SW480 (cell line): ENCODE data around the gene LGALS4.
"Not testable (repeated sequence)": the region's sequence is repeated elsewhere in the genome, so short reads cannot be mapped to it uniquely, and the experiment has no call there.

Experiments
- DNase-seq: peaks from one replicate; pipeline ENCODE4 v3.0.0-alpha.2; 2016; ENCODE audit warnings: low spot score

LGALS4 gene

GRCh38 chr19:38812841-38813320 is at the start of gene LGALS4:
Gene LGALS4 (minus strand): TSS chr19:38812945. CDS start chr19:38812886, 59 bp downstream.
- DNase-seq = peak; percentile 36

- DNase-seq = no peak
Measured at GRCh38 chr19:38861368-38861767, 48.6 kb upstream of the LGALS4 start.

GRCh38 chr19:38859631-38860204 is 47.0 kb upstream of the LGALS4 start:
- DNase-seq = not testable (repeated sequence)

- DNase-seq = no peak
Measured at GRCh38 chr19:38856813-38857212, 44.1 kb upstream of the LGALS4 start.

GRCh38 chr19:38855751-38856150 is 43.0 kb upstream of the LGALS4 start:
- not testable (repeated sequence) for DNase-seq

GRCh38 chr19:38854961-38855360 is 42.2 kb upstream of the LGALS4 start:
- DNase-seq = not testable (repeated sequence)

- DNase-seq = no peak
Measured at GRCh38 chr19:38853214-38853613, 40.5 kb upstream of the LGALS4 start.

- peak; percentile 74 for DNase-seq
Measured at GRCh38 chr19:38852231-38853044, 39.7 kb upstream of the LGALS4 start.

GRCh38 chr19:38851622-38852230 is 39.0 kb upstream of the LGALS4 start:
- peak; percentile 95 for DNase-seq

- DNase-seq = no peak
Measured at GRCh38 chr19:38850976-38851621, 38.4 kb upstream of the LGALS4 start.

GRCh38 chr19:38850436-38850975 is 37.8 kb upstream of the LGALS4 start:
- DNase-seq = no peak

- DNase-seq = peak; percentile 100
Measured at GRCh38 chr19:38849860-38850435, 37.2 kb upstream of the LGALS4 start, which contains the start of gene HNRNPL. Gene HNRNPL (minus strand): TSS chr19:38849986. CDS start chr19:38849966, 20 bp downstream.

GRCh38 chr19:38849147-38849859 is 36.6 kb upstream of the LGALS4 start:
- peak; percentile 97 for DNase-seq

GRCh38 chr19:38848299-38849146 is 35.8 kb upstream of the LGALS4 start:
- no peak for DNase-seq

- DNase-seq = no peak
Measured at GRCh38 chr19:38846097-38846496, 33.4 kb upstream of the LGALS4 start.

GRCh38 chr19:38845374-38846024 is 32.8 kb upstream of the LGALS4 start:
- no peak for DNase-seq

GRCh38 chr19:38844093-38844686 is 31.4 kb upstream of the LGALS4 start:
- DNase-seq = no peak

GRCh38 chr19:38843175-38843758 is 30.5 kb upstream of the LGALS4 start:
- no peak for DNase-seq
